Measurements from ENCODE around the gene STX11. TPM values are rescaled to one million over a fixed set of nuclear protein-coding genes. Genes with fewer than 3 reads are reported as not detected.
"Not testable (repeated sequence)": the region's sequence is repeated elsewhere in the genome, so short reads cannot be mapped to it uniquely, and the experiment has no call there.

The STX11 gene
- total RNA-seq, 1 donor from 2014 or later = 8.8 TPM

DNA sequence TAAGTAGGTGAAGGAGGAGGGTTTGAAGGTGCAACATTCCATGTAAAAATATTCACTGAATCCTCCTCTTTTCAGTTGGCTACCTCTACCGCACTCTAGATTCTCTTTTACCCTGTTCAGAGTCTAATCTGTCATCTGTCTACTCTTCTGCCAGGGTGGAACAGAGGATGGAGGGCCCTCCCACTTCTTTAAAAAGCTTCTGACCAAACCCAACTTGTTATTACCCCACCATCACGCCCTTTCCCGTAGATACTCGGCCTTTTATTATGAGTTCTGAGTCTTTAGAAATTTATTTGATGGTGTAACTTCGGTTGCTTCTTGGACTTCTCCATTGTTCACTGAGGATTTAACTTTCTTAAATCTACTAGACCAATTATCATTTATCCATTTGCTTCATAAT is 11.7 kb downstream of the STX11 start:
- DNase-seq (ENCODE audit: low spot score) = no peak
- intact Hi-C loops (cut with DNase I) = no loop called here

DNA sequence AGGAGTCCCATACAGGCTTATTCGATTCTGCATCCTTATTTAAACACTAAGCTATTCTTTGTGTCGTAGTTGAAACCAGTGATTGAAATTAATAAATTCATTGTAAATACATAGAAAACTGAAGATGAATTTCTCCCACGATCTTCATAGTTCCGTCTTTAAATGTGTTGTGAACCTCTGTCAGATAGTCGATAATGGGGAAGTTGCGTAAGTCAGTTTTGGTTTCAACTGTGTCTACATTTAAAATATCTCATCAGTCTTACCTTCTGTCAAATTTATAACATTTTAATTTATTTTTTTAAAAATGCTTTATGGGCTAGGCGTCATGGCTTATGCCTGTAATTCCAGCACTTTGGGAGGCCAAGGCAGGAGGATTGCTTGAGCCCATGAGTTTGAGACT is 12.7 kb downstream of the STX11 start:
- intact Hi-C loops (cut with DNase I) = no loop called here
- DNase-seq (ENCODE audit: low spot score) = no peak

DNA sequence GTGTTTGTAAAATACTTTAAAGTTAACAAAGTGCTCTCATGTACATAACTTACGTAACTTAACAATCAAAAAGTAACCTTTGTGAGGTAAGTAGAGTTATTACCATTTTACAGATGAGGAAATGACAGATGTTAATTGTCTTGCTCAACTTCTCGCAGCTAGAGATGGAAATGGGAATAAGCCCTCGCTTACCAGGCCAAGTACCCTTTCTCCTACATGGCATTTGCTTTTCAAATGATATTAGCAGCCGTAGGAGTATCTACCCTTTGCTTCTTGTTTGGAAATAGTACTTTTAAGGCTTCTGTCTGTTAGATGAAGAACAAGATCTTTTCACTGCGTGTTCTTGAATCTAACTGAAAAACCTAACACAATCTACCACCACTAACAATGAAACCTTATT is 15.5 kb downstream of the STX11 start:
- DNase-seq (ENCODE audit: low spot score) = no peak
- intact Hi-C loops (cut with DNase I) = no loop called here

DNA sequence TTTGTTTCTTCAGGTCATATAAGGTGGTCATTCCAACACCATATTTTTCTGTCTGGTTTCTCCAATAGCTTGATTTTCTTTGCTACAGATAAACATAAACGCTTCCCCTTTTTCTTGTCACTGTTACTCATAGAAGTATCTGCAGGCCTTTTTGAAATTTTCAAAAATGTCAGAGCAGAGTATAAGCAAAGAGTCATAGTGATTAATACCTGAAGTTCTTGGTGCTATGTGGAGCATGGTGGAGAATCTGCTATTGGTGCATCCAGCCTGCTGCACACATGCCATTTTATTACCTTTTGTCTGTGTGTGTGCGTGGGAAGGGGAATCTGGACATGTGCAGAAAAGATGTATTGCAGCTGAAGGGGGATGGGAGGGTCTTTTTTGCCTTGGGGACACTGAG is 19.7 kb downstream of the STX11 start:
- no peak for DNase-seq (ENCODE audit: low spot score)
- intact Hi-C loops (cut with DNase I) = no loop called here

DNA sequence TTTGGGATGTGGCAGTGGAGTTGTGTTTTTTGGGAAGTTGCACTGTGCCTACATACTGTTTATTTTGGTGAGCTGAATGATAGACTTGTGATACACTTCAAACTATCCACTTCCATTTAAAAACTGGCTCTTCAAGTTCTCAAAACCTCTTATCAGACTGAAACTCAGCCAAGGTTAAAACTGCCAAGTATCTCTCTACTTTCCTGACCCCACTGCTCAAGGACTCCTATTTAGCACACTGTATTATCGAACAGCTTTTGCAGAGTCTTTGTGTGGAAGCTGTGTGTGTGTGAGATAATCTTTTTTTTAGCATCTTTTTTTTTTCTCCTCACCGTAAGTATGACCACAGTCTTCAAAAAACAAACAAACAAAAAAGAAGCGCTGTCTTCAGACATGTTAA is 21.1 kb downstream of the STX11 start:
- DNase-seq (ENCODE audit: low spot score) = no peak
- intact Hi-C loops (cut with DNase I) = no loop called here

DNA sequence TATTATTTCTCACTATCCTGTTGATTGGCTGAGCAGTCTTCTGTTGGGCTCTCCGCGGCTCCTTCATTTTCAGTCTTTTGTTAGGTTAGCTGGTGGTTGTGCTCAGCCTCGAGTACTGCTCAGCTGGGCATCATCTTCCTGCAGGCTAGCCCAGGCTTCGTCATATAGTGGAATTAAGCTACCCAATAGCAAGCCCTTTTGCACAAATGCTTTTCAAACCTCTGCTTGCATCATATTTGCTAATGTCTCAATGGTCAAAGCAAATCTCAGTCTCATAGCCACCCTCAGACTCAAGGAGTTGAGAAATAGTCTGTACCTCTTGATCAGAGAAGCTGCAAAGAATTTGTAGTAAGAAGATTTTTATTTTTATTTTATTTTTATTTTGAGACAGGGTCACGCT is 23.7 kb downstream of the STX11 start:
- intact Hi-C loops (cut with DNase I) = no loop called here
- DNase-seq (ENCODE audit: low spot score) = no peak

DNA sequence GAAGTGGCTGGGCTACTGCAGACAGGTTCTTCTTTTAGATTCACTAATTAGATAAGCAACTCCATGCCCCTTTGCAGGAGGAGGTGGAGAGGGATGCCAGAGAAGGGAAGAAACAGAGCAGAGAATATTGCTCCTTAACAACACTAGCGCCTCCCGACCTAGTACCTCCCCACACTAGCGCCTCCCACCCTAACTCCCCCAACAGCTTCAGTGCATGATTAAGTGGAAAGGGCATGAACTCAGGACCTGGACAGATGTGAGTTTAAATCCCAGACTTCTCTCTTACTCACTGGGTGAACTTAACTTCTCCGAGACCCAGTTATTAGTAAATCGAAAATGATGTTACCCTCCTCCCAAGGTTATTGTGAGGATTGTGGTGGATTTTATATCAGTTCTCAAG is 25.7 kb downstream of the STX11 start:
- intact Hi-C loops (cut with DNase I) = no loop called here
- DNase-seq (ENCODE audit: low spot score) = no peak

DNA sequence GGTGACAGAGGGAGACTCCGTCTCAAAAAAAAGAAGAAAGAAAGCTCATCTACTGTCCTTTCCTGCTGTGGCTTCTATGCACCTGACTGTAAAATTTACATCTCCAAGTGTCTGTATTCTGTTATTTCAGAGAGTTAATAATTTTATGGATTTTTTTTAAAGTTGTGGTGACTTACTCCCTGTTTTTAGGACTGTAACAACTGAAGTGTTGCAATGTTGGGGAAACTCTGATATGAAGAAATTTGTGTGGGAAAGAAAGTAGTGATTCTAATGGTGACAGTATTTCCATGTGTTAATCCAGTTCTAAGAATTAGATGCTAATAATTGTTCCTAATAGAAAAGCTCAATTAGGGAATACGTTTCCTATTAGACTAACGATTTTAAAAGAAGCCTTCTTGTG is 27.4 kb downstream of the STX11 start:
- intact Hi-C loops (cut with DNase I) = no loop called here

DNA sequence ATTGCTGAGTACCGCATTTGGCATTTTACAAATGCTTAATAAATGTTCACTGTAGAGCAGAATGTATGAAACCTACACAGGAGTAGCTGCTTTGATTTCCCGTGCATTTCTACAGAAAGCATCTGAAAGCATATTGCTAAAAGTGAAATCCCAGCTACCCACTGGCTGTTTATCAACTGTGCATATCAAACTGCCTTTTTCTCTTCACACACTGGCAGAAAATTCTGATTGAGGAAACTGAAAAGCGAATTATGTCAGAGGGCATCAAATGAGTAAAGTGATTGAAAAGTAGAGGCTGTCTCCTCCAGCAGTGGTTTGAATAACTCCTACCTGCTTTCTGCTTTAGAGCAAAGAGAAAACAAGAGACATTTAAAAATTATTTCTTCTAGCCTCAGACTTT is 28.0 kb downstream of the STX11 start:
- DNase-seq (ENCODE audit: low spot score) = no peak
- intact Hi-C loops (cut with DNase I) = no loop called here

More for the DNA sequence above, 27.4 kb downstream of the STX11 start:
- no peak for DNase-seq (ENCODE audit: low spot score)

DNA sequence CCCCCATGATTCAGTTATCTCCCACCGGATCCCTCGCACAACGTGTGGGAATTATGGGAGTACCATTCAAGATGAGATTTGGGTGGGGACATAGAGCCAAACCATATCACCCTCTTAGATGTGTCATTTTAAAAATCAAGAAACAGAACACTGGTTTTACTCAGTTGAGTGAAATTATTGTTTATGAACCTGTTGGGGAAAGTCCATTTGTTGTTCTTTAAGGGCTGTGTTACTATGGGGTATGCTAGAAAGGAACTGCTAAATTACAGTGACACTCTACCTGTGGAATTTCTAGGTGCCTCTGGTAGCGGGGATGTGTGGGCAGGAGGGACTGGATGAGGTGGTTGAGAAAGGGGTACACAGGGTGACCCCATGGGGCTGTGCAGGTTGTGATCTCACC is 28.9 kb downstream of the STX11 start:
- intact Hi-C loops (cut with DNase I) = no loop called here
- DNase-seq (ENCODE audit: low spot score) = no peak

DNA sequence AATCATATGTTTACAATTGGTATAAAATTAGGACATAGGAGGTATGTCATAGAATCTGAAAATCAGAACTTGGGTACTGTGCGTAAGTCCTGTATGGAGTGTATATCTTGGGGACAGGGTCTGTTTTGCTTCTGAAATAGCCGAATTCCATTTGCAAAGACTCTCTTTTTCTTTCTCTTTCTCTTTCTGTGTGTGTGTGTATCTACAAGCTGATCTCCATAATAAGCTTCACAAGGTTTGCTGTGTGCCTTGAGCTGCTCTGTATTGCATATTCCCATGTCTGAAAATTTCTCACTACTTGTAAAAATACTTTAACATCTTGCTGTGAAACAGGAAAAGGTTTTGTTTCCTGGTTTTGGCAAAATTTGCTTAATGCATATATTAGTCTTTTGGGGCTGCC is 29.5 kb downstream of the STX11 start:
- DNase-seq (ENCODE audit: low spot score) = no peak
- intact Hi-C loops (cut with DNase I) = no loop called here

DNA sequence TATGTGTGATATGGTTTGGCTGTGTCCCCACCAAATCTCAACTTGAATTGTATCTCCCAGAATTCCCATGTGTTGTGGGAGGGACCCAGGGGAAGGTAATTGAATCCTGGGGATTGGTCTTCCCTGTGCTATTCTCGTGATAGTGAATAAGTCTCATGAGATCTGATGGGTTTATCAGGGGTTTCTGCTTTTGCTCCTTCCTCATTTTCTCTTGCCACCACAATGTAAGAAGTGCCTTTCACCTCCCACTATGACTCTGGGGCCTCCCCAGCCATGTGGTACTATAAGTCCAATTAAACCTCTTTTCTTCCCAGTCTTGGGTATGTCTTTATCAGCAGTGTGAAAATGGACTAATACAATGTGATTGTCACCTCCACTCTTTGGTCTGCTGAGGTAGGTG is 30.0 kb downstream of the STX11 start:
- intact Hi-C loops (cut with DNase I); DNase-seq (ENCODE audit: low spot score): not testable (repeated sequence)

DNA sequence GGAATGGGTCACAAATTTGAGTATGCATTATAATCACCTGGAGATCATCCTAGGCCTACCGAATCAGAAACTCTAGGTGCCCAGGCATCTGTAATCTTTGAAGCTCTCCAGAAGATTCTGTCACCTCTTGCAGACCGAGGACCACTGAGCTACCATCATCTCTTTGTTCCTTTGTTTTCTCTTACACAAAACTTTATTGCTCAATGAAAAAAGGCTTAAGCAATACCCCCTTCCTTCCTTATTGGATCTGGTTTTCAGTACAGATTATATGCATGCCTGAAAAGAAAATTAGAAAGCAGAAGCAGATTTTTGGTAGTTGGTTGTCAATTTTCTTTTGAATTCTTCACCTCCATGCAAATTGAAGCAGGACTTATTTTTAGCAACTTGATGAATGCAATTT is 31.3 kb downstream of the STX11 start:
- intact Hi-C loops (cut with DNase I) = no loop called here
- DNase-seq (ENCODE audit: low spot score) = no peak

DNA sequence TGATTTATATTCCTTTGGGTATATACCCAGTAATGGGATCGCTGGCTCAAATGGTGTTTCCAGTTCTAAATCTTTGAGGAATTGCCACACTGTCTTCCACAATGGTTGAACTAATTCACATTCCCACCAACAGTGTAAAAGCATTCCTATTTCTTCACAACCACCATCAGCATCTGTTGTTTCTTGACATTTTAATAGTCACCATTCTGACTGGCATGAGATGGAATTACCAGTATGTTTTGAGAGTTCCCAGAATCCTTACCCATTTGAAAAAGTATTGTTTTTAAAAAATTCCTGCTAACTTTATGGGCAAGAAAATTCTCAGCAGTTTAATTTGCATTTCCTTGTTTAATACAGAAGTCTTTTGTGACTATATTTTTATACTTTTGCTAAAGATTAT is 33.9 kb downstream of the STX11 start:
- DNase-seq (ENCODE audit: low spot score); intact Hi-C loops (cut with DNase I): not testable (repeated sequence)

DNA sequence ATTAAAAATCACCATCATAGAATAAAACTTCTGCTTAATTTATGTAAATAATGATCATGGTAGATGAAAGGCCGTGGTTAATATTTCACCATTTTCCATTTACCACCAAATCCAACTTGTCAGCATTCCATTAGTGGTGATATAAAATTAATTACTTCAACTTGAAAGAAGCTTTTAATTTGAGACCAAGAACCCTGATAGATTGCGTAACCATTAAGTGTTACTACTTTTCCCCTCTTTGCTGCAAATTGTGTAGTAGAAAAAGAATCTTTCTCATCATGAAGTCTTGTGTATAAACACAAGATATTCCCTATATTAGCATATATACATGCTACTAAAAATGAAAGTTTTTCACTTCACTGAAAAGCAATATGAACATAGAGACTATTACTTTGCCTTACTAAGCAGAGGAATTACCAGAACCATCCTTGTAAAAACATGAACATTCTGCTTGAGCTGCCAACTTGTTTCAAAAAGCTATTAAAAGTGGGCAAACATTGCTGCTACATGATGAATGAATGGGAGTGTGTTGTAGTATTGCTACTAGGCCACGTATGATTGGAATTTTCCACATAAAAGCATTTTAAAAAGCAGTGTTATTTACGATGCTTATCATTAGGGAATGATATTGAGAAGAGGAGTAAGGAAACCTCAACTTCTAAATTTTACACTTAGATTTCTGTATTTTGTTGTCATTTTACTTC is 35.0 kb downstream of the STX11 start:
- DNase-seq (ENCODE audit: low spot score) = no peak
- intact Hi-C loops (cut with DNase I) = no loop called here

DNA sequence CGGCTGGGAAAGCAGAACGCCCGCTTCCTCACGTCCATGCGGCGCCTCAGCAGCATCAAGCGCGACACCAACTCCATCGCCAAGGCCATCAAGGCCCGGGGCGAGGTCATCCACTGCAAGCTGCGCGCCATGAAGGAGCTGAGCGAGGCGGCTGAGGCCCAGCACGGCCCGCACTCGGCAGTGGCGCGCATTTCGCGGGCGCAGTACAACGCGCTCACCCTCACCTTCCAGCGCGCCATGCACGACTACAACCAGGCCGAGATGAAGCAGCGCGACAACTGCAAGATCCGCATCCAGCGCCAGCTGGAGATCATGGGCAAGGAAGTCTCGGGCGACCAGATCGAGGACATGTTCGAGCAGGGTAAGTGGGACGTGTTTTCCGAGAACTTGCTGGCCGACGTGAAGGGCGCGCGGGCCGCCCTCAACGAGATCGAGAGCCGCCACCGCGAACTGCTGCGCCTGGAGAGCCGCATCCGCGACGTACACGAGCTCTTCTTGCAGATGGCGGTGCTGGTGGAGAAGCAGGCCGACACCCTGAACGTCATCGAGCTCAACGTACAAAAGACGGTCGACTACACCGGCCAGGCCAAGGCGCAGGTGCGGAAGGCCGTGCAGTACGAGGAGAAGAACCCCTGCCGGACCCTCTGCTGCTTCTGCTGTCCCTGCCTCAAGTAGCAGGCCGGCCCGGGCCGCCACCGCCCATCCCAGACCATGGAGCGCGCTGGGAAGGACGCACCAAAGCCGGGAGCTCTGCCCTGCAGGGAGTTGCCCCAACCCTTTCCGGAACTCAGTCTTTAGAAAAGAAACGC is 36.7 kb downstream of the STX11 start:
- DNase-seq (ENCODE audit: low spot score) = no peak
- intact Hi-C loops (cut with DNase I) = no loop called here

DNA sequence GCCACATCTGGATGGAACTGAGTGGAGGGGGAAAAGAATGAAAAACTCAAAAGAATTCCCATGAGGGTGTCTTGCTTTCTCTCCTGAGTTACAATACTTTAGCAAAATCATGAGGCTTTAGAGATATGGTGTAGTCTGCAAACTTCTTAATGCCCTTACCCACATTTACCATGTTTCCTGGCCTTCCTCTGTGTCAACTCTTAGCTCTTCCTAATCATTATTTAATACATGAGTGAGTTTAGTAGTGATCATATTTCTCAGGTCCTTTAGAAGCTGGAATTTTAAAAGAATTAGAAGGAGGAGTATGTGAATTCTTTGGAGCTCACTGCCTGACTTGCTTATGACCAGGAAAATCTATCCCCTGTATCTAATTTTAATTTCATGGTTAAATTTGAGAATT is 39.0 kb downstream of the STX11 start:
- intact Hi-C loops (cut with DNase I) = no loop called here
- no peak for DNase-seq (ENCODE audit: low spot score)

DNA sequence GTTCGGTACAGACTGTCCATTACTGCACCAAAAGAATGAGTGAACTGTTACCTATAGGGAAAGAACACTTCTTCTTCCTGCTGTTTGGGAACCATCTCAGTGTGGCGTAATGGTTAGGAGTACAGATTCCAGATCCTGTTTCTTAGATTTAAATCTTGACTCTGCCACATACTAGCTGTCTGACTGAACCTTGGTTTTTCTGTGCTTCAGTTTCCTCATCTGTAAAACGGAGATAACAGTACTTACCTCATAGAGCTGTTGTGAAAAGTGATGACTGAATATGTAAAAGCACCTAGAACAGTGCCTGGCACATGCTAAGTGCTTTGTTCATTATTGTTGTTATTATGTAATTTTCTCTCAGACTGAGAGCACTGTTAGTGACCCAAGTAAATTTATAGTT is 39.8 kb downstream of the STX11 start:
- no peak for DNase-seq (ENCODE audit: low spot score)
- intact Hi-C loops (cut with DNase I) = no loop called here

DNA sequence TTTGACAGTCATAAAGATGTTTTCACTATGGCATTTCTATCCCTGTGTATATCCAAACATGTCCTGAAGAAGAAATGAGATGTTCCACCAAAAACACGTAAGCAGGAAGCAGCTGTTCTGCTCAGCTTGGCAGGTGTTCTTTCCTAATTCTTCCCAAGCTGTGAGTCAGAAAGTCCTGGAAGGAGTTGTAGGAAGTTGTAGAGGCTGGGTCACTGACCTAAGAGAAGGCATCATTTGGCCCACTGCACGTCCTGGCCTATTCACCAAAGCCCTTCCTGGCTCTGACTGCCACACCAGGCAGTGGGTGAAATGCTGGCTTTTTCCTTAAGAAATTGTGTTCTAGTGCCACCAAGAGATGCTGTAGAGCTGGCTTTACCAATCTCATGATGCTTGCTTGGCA is 40.3 kb downstream of the STX11 start:
- intact Hi-C loops (cut with DNase I) = no loop called here

DNA sequence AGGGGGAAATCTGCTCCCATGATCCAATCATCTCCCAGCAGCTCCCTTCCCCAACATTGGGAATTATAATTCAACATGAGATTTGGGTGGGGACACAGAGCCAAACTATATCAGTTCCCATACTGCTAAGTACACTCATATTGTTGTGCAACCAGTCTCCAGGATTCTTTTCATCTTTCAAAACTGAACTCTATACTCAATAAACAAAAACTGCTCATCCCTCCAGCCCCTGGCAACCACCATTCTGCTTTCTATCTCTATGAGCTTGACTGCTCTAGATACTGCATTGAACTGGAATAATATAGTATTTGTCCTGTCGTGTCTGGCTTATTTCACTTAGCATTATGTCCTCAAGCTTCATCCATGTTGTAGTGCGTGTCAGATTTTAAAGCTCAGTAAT is 42.9 kb downstream of the STX11 start:
- DNase-seq (ENCODE audit: low spot score) = no peak
- intact Hi-C loops (cut with DNase I) = no loop called here

More for the DNA sequence above, 40.3 kb downstream of the STX11 start:
- DNase-seq (ENCODE audit: low spot score) = no peak

DNA sequence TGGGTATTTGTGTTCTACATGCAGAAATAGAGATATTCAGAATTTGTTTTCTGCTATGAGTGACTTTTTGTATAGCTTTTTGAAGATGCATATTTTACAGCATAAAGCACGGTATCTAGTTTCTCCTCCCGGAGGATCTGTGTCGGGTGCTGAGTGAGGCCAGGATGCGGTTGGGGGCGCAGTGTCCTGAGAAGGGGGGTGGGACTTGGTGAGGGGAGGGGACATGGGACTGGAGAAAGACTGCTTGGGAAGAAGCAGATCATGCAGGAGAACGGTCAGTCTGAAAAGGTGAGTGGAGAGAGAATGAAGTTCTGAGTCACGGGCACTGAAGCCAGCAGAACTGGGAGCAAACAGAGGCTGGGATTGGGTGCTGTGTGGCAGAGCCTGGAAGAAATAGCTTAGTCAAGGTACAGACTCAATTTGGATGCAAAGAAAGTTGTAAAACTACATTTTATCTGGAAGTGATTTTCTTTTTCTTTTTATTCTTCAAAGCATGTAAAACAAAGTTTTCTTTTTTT is 44.0 kb downstream of the STX11 start:
- intact Hi-C loops (cut with DNase I) = no loop called here
- DNase-seq (ENCODE audit: low spot score) = no peak
